GM18951 (cell line): ENCODE results near the gene PAQR9.

ENCODE experiments used
- POLR2A ChIP-seq: IDR thresholded peaks from 4 replicates; pipeline ENCODE4 v1.6.1; 2011; ENCODE audit warnings: mild to moderate bottlenecking; ENCODE audit not compliant: insufficient read length, insufficient read depth; ENCODE audit errors: extremely low read depth
- in situ Hi-C: fragments of 300-500 bp; cut with MboI; formaldehyde crosslinking; loops from one replicate; pipeline ENCODE4 v1.12.0; 2022; ENCODE audit warnings: low sequenced_read_pairs, mixed read lengths, inconsistent platforms; ENCODE audit not compliant: unreplicated experiment

Gene PAQR9

DNA sequence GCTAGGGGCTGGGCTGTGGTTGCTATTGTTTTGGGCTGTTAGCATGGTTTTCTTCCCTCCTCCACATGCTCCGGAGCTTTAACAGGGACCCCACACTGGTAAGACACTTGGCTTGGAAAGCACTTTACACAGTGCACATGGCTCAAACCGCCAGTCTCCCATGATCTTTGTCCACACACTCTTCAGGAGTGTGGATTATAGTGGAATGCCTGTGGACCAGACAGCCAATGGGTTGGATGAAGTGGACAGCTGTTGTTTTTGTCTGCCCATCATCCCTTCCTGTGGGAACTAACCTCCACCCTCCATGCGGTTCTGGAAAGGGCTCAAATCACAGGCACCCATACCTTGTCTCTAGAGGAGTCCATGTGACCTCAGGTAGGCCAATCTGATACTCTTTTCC lies 10.0 kb downstream of the PAQR9 start:
- TF ChIP-seq POLR2A = no peak

GRCh38 chr3:142952272-142953193 lies 10.9 kb downstream of the PAQR9 start:
- TF ChIP-seq POLR2A = no peak
- in situ Hi-C loops = no loop called here

More for the DNA sequence above, 10.0 kb downstream of the PAQR9 start:
- in situ Hi-C loops = no loop called here

GRCh38 chr3:142951794-142952193 lies 11.7 kb downstream of the PAQR9 start:
- in situ Hi-C loops = no loop called here
- TF ChIP-seq POLR2A = no peak

- in situ Hi-C loops = no loop called here
- no peak for TF ChIP-seq POLR2A
These were observed 12.5 kb downstream of the PAQR9 start for GRCh38 chr3:142950972-142951371.

GRCh38 chr3:142947799-142948575 lies 15.5 kb downstream of the PAQR9 start:
- TF ChIP-seq POLR2A = no peak
- in situ Hi-C loops = no loop called here

- in situ Hi-C loops = no loop called here
These were observed 16.1 kb downstream of the PAQR9 start for GRCh38 chr3:142947352-142947751.

GRCh38 chr3:142946861-142947260 lies 16.6 kb downstream of the PAQR9 start:
- in situ Hi-C loops = no loop called here
- no peak for TF ChIP-seq POLR2A

More at GRCh38 chr3:142947352-142947751, 16.1 kb downstream of the PAQR9 start:
- TF ChIP-seq POLR2A = no peak

- in situ Hi-C loops = no loop called here
- TF ChIP-seq POLR2A = no peak
These were observed 18.5 kb downstream of the PAQR9 start for GRCh38 chr3:142945023-142945422.

GRCh38 chr3:142944342-142944741 lies 19.1 kb downstream of the PAQR9 start:
- in situ Hi-C loops = no loop called here
- TF ChIP-seq POLR2A = no peak

DNA sequence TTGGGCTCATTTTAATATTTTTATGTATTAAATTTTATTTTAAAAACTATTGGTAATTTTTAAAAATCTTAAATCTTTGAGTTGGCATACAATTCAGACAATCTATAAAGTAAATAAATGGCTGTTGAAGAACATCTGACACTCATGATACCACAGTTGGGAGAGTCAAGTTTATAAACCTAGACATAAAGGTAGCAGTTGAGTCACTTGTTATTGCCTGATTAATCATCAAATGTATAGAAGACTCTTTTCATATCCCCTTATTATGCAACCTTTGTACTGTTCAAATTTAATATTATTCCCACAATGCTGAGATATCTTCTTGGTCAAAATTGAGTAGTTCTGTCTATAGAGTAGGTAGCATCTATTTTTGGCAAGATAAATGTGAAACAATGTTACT lies 19.6 kb downstream of the PAQR9 start:
- in situ Hi-C loops = no loop called here
- TF ChIP-seq POLR2A = no peak

DNA sequence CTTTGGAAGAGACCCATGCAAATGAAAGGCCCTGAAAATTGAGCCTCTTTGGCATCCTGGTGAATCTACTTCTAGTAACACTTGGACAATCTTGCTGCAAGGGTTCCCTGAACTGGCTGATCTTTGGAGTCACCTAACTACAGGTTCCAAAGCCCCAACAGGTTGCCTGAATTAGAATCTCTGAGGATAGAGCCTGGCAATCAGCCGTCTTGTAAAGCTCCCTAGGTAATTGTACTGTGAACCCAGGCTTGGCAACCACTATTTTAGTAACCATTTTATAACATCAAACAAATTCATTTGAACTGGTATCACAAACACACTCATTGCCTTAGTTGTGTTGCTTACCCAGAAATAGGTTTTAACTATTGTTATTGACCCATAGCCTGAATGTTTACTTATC lies 20.1 kb downstream of the PAQR9 start:
- TF ChIP-seq POLR2A = no peak
- in situ Hi-C loops = no loop called here

DNA sequence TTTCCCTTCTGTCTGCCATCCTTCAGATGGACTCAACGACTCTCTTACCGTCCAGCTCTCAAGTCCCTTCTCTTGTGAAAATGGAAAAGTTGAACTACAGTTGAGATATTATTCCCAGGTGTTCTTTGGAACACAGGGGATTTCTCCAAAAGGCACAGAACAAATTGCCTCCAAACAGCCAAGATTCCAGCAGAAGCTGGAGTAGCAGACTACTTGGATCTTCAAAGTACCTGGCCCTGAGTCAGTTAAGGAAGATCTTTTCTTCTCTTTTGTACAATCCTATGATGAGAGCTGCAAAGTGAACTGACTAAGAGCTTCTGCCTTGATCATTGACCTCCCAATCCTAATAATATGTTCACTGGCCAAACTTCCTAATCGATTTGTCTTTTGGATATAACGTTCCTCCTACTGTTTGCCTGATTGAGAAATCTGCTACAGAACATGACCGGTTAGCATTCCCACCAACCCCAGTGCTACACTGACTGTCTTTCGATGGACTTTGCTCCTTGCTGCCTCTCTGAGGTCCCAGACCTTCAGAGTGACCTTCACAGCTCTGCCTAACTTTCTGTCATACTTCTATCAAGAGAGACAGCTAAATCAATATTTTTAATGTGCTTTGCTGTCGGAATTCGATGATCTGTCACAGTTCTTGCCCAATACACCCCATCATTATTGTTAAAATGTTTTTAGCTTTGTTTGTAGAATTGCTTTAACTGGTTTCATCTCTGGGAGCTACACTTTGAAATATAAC lies 21.9 kb downstream of the PAQR9 start:
- in situ Hi-C loops = no loop called here
- TF ChIP-seq POLR2A = no peak

DNA sequence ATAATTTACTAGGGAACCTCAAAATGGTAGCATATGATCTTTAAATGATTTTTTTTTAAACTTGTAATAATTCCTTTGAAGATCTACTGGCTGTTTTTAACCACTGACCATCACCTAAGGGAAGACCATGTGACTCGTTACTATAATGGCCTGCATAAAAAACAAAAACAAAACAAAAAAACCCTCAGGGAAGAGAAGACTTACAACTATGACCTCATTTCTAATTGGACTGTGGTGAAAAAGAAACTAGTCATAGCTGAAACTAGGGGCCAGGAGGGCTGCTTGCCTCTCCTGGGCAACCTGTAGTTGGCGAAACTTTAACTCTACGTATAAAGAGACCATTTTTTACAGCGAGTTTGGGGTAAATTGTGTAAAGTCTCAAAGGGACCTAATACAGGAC lies 23.0 kb downstream of the PAQR9 start:
- in situ Hi-C loops = no loop called here

More for the DNA sequence above, 23.0 kb downstream of the PAQR9 start:
- no peak for TF ChIP-seq POLR2A
